HG03025 (cell line): ENCODE data around the gene MCM7.
A peak's percentile ranks its signal among the peaks of the same experiment; 100 is the strongest.

Experiments
- ATAC-seq: cut with Tn5 transposase; IDR thresholded peaks from one replicate; pipeline ENCODE4 v1.9.1; 2021; ENCODE audit warnings: mild to moderate bottlenecking, moderate library complexity; ENCODE audit not compliant: unreplicated experiment, low FRiP score

Gene MCM7

GRCh38 chr7:100124301-100125230 lies 23.4 kb upstream of the MCM7 start:
- ATAC-seq, result no peak

GRCh38 chr7:100122568-100122967 lies 21.4 kb upstream of the MCM7 start:
- ATAC-seq, result no peak

GRCh38 chr7:100122067-100122466 lies 20.9 kb upstream of the MCM7 start:
- ATAC-seq, result no peak

GRCh38 chr7:100120733-100121036 lies 19.5 kb upstream of the MCM7 start:
- no peak for ATAC-seq

GRCh38 chr7:100119970-100120732 lies 19.0 kb upstream of the MCM7 start:
- peak; percentile 30 for ATAC-seq

- peak; percentile 55 for ATAC-seq
Observed at GRCh38 chr7:100119072-100119969, 18.1 kb upstream of the MCM7 start, which contains the start of the genes CNPY4 and TAF6. Gene CNPY4, plus strand, starts transcription at chr7:100119634. Its CDS starts 111 bp downstream, at chr7:100119745. Gene TAF6, minus strand, starts transcription at chr7:100119358. Its CDS starts 5,149 bp downstream, at chr7:100114209.

- no peak for ATAC-seq
Observed at GRCh38 chr7:100118388-100119071, 17.3 kb upstream of the MCM7 start.

- ATAC-seq, result no peak
Observed at GRCh38 chr7:100115026-100115425, 13.8 kb upstream of the MCM7 start.

GRCh38 chr7:100111914-100112313 lies 10.7 kb upstream of the MCM7 start:
- no peak for ATAC-seq

GRCh38 chr7:100111156-100111555 lies 10.0 kb upstream of the MCM7 start:
- no peak for ATAC-seq

GRCh38 chr7:100109521-100110163 lies 8.4 kb upstream of the MCM7 start:
- no peak for ATAC-seq

GRCh38 chr7:100107890-100108289 lies 6.7 kb upstream of the MCM7 start:
- ATAC-seq, result no peak

GRCh38 chr7:100107125-100107737 lies 6.0 kb upstream of the MCM7 start:
- ATAC-seq, result no peak

GRCh38 chr7:100106633-100107032 lies 5.4 kb upstream of the MCM7 start:
- ATAC-seq, result no peak

- ATAC-seq, result no peak
Observed at GRCh38 chr7:100105534-100105933, 4.3 kb upstream of the MCM7 start.

GRCh38 chr7:100102950-100103840 lies 2.0 kb upstream of the MCM7 start:
- no peak for ATAC-seq

GRCh38 chr7:100100420-100101015 lies 679 bp downstream of the MCM7 start:
- peak; percentile 72 for ATAC-seq

- ATAC-seq, result no peak
Observed at GRCh38 chr7:100099452-100099851, 1.7 kb downstream of the MCM7 start.
